ENCODE results near the gene NR2F1-AS1.

DNA sequence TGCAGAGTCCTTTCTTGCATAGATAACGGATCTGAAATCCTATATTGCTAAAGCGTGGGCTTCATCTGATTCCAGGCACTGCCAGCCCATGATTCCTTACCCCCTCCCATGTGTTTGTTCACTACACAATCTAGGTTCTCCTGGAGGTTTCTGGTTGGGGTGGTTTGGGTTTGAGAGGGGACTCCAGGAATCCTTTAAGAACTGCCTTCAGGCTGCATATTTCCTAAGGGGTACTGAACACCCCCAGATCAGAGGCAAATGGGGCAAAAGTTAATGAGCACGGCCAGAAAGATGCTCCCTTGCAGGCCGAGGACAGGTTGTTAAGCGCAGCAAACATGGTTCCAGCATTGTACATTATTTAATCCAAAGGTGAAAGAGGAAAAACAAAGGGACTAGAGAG lies 11.9 kb upstream of the NR2F1-AS1 start:
- TF ChIP-seq, protein P1, sequence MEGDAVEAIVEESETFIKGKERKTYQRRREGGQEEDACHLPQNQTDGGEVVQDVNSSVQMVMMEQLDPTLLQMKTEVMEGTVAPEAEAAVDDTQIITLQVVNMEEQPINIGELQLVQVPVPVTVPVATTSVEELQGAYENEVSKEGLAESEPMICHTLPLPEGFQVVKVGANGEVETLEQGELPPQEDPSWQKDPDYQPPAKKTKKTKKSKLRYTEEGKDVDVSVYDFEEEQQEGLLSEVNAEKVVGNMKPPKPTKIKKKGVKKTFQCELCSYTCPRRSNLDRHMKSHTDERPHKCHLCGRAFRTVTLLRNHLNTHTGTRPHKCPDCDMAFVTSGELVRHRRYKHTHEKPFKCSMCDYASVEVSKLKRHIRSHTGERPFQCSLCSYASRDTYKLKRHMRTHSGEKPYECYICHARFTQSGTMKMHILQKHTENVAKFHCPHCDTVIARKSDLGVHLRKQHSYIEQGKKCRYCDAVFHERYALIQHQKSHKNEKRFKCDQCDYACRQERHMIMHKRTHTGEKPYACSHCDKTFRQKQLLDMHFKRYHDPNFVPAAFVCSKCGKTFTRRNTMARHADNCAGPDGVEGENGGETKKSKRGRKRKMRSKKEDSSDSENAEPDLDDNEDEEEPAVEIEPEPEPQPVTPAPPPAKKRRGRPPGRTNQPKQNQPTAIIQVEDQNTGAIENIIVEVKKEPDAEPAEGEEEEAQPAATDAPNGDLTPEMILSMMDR (IDR thresholded peaks at IDR 0.05) = no peak
- TF ChIP-seq POLR2A (IDR thresholded peaks at IDR 0.05) = no peak
